Measurements from ENCODE around the gene DOCK2.

GRCh38 chr5:169935762-169936161 lies 298.7 kb downstream of the DOCK2 start:
- no peak for TF ChIP-seq RAD21 (IDR thresholded peaks at IDR 0.05 in 1 of 2, conservative IDR thresholded peaks at IDR 0.05 in 1 of 2; ENCODE audit: low read depth in 2 of 2, low read length in 2 of 2)
- TF ChIP-seq YY1 (IDR thresholded peaks at IDR 0.05; ENCODE audit: low read depth, low read length): no peak
- TF ChIP-seq CTCF (IDR thresholded peaks at IDR 0.05; ENCODE audit: control extremely low read depth in 1 of 3, insufficient read depth in 1 of 3, low read depth in 1 of 3, low read length in 3 of 3): no peak
- TF ChIP-seq CBX5 (IDR thresholded peaks at IDR 0.05; ENCODE audit: low read depth, low read length): no peak
